ENCODE measurements around the gene ANO2. TPM values are rescaled to one million over a fixed set of nuclear protein-coding genes. Genes with fewer than 3 reads are reported as not detected.

ANO2 gene
- total and polyA plus RNA-seq, 8 donors: 0.43 to 2.4 (median 0.97) TPM

DNA sequence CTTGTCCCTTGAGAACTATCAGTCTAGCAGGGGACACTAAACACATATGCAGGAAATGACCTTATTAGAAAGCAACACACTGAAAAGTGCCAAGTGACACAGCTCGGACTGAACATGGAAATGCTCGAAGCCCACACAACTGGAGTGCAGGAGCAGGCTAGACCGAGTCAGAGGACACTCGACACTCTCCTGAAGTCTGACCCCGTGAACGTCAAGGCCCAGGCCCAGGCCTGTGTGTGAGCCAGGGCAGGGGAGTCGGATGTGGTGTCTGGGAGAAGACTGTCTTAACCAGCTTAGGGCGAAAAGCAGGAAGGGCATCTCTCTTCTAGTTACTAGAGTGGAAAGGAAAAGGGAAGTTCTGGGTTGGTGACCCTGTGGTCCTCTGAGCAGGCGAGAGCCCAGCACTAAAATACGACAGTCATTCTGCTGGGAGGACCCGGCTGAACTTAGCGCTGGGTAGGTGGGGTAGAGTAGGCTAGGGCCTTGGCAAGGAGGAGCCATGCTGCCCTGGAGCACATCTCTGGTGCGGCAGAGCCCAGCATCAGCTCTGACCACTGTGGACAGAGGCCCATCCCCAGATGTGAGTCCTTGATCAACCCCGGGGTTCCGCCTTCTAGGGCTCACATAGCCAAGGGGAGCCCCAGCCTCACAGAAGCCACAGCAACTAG, 420.2 kb downstream of the ANO2 start:
- no peak overlapping the region for H3K27ac ChIP-seq
- peaks cover 0 to 6% (median 0%) of the 10 kb centered on the region in 4 donors for H3K27me3 ChIP-seq
- ATAC-seq: no peak
- H3K4me1 ChIP-seq: no peaks in the 10 kb centered on the region
- TF ChIP-seq, protein P1, sequence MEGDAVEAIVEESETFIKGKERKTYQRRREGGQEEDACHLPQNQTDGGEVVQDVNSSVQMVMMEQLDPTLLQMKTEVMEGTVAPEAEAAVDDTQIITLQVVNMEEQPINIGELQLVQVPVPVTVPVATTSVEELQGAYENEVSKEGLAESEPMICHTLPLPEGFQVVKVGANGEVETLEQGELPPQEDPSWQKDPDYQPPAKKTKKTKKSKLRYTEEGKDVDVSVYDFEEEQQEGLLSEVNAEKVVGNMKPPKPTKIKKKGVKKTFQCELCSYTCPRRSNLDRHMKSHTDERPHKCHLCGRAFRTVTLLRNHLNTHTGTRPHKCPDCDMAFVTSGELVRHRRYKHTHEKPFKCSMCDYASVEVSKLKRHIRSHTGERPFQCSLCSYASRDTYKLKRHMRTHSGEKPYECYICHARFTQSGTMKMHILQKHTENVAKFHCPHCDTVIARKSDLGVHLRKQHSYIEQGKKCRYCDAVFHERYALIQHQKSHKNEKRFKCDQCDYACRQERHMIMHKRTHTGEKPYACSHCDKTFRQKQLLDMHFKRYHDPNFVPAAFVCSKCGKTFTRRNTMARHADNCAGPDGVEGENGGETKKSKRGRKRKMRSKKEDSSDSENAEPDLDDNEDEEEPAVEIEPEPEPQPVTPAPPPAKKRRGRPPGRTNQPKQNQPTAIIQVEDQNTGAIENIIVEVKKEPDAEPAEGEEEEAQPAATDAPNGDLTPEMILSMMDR (IDR thresholded peaks at IDR 0.05): no peak
- no peak for DNase-seq
- no peaks in the 10 kb centered on the region for H3K36me3 ChIP-seq
- no peak for FAIRE-seq
- intact Hi-C loops (cut with DNase I): no loop called here
- 71 to 79% methylated on average over 15 of the region's 15 CpGs for WGBS, 2 donors
- H3K9me3 ChIP-seq: no peaks in the 10 kb centered on the region
- no peak overlapping the region for H3K4me3 ChIP-seq

DNA sequence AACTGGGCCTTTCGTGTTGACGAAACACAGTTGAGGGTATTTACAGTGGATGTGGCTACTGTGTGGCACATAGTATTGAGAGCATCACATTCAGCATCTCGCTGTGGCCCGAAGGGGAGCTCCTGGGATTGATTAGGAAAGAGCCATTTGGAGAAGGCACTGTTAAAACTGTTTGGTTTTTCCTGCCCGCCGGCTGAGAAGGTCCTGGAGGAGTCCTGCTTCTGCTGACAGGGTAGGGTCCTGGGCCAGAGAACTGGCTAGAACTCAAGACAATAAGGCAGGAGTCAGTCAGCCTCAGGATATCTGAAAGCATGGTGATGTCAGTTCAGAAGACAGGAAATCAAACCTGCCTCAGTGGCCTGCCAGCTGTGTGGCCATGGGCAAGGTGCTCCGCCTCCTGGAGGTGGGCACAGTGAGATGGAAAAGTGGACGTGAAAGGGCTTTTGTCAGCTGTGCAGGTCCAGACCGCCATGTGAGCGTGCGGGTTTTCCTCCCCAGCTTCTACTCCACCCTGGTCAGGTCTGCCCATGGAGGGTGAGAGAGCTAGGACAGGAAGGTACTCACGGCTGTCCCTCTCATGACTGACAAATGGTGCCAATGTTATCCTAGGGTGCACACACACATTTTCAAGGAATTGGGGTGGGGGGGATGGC, 420.8 kb downstream of the ANO2 start:
- ATAC-seq (no peak), FAIRE-seq (no peak), DNase-seq (no peak)
- TF ChIP-seq, protein P1 (IDR thresholded peaks at IDR 0.05): no peak
- intact Hi-C loops (cut with DNase I): no loop called here
- H3K36me3 ChIP-seq: no peaks in the 10 kb centered on the region
- no peaks in the 10 kb centered on the region for H3K4me1 ChIP-seq
- no peaks in the 10 kb centered on the region for H3K9me3 ChIP-seq
- H3K27me3 ChIP-seq: peaks cover 0 to 6% (median 0%) of the 10 kb centered on the region in 4 donors
- H3K27ac ChIP-seq: no peak overlapping the region
- 77 to 86% methylated on average over 12 of the region's 12 CpGs for WGBS, 2 donors
- H3K4me3 ChIP-seq: no peak overlapping the region

DNA sequence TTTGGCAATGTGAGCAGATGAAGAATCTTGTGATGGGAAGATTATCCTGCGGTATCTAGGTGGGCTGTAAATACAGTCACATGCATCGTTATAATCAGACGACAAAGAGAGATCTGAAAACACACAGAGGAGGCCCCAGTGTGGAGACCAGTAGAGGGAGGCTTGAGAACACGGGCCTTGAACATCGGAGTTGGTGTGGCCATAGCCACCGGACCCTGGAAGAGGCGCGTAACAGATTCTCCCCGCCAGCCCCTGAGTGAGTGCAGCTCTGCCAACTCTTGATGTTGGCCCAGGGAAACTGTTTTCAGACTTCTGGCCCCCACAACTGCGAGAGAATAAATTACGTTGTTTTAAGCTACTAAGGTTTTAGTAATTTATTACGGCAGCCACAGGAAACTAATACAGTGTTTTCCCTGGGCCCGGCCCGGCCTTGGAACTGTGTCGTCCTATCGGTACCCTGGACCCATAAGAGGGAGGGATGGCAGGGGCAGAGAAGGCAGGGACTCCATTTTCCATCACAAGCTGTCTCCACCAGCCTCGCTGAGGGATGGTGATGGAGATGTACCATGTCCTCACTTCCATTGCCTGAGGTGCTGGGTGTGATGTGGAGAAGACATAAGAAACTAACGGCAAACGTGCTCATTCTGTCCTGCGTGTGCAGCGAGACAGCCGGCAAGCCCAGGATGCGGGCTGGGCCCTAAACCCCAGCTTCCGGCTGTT, 421.5 kb downstream of the ANO2 start:
- no peaks in the 10 kb centered on the region for H3K27me3 ChIP-seq
- no peak overlapping the region for H3K4me3 ChIP-seq
- TF ChIP-seq, protein P1 (IDR thresholded peaks at IDR 0.05): no peak
- no peaks in the 10 kb centered on the region for H3K9me3 ChIP-seq
- H3K4me1 ChIP-seq: no peaks in the 10 kb centered on the region
- intact Hi-C loops (cut with DNase I): no loop called here
- DNase-seq: no peak
- no peak overlapping the region for H3K27ac ChIP-seq
- ATAC-seq: no peak
- 81 to 85% methylated on average over 24 of the region's 24 CpGs for WGBS, 2 donors
- H3K36me3 ChIP-seq: no peaks in the 10 kb centered on the region
- no peak for FAIRE-seq

DNA sequence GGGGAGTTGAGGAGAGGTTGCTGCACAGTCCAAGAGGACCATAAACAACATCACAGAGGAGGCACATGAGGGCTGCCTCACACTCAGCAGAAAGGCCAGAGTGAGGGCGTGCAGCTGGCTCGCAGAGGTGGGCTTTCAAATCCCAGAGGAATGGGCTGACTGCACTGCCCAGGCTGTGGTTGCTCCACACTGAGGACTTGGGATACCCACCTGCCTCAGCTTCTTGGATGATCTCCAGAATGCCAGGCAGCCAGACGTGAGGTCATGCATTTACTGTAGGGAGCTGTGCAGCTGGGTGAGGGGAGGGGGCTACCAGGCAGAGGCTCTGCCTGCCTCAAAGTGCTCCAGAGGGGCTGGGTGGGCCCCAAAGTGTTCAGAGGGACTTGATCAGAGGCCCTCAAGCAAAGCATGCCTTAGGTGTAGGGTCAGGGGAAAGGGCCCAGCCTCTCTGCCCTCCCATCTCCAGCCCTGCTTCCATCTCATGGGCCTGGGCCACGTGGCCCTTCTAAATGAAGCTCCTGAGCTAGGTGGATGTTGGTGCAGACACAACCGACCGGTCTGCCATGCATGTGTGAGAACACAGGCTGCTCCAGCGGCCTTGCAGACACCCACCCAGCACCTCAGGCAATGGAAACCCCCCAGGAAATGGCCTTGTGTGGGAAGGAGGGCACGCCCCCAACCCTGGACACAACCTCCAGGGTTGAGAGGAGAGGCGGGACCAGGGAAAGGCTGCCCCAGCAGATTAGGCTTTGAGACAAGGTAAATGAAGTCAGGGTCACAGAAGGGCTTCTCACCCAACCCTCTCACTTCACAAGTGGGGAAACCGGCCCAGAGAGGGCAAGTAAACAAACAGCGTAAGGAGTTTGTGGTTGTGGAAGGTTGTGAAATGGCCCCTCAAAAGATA, 422.4 kb downstream of the ANO2 start:
- 69 to 76% methylated on average over 11 of the region's 11 CpGs for WGBS, 2 donors

More for the DNA sequence above, 422.4 kb downstream of the ANO2 start:
- DNase-seq: no peak
- Histone ChIP-seq H3K4me1 (no peaks in the 10 kb centered on the region), H3K4me3 (no peak overlapping the region), H3K9me3 (no peaks in the 10 kb centered on the region), H3K27ac (no peak overlapping the region), H3K27me3 (no peaks in the 10 kb centered on the region), H3K36me3 (no peaks in the 10 kb centered on the region)
- intact Hi-C loops (cut with DNase I): no loop called here
- ATAC-seq: no peak
- no peak for FAIRE-seq
- TF ChIP-seq, protein P1 (IDR thresholded peaks at IDR 0.05): no peak

Data from pancreas (tissue), 10 donors.